GM12892 (cell line): ENCODE measurements around the gene LBX1.

Experiments
- POLR2A ChIP-seq: IDR thresholded peaks from 2 replicates; pipeline ENCODE4 v1.6.1; 2011; ENCODE audit warnings: low read depth, low read length, control low read depth
- POLR2AphosphoS5 ChIP-seq: IDR thresholded peaks from 2 replicates; pipeline ENCODE4 v1.6.1; 2011; ENCODE audit warnings: low read depth, low read length, control low read depth

DNA sequence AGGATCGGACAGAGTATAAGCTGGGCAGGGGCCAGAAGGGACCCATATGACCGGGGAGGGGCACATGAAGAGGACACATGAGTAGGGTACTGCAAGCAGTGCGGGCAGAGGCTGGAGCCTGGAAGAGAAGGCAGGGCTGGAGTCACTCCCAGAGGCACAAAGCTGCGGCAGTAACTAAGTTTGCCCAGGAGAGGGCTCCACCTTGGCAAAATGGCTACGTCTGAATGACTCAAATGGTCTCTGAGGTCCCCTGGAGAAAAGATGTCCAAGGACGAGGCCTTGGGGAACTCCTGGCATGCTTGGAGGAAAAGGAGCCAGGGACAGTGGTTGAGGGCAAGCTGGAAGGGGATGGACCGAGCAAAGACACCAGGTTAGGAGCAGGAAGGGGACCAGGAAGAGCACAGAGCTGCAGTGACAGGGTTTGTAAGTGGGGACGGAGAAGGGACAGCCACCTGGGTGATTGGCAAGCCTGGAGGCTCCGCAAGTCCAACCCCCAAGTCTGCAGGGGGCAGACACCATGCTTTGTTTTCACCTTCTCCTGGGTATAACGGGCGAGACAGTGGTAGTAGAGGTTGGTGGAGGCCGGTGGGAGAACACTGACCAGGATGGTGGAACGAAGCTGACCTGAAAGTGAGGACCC lies 43.1 kb upstream of the LBX1 start:
- no peak for TF ChIP-seq POLR2A
- TF ChIP-seq POLR2AphosphoS5, result no peak
